Caco-2 (cell line): ENCODE measurements around the gene HES6. TPM values are rescaled to one million over a fixed set of nuclear protein-coding genes. Genes with fewer than 3 reads are reported as not detected.

Source experiments
- BruUV-seq: library from RNA; stranded (reverse); fragments of 400-500 nt; replicated peaks from 2 replicates; lab custom pipeline; 2021; lab: Mats Ljungman, UMichigan
- CTCF ChIA-PET: fragments of 300-600 bp; sonication (Branson Sonifier 250); formaldehyde crosslinking; loops from one replicate; lab custom pipeline; 2022; ENCODE audit warnings: antibody characterized with exemption; lab: Charles Lee
- POLR2A ChIA-PET: fragments of 300-600 bp; sonication (Branson Sonifier 250); formaldehyde crosslinking; loops from one replicate; lab custom pipeline; 2022; ENCODE audit warnings: antibody characterized with exemption; lab: Charles Lee
- DNase-seq, 2 experiments: peaks; one replicate each; pipeline versions ENCODE4 v3.0.0 to v3.0.0-alpha.2; 2020 to 2022
- H3K27me3 ChIP-seq: replicated peaks from 2 replicates; pipeline ENCODE4 v1.6.0; 2011; ENCODE audit warnings: low read length; ENCODE audit not compliant: control insufficient read depth, insufficient read depth
- H3K36me3 ChIP-seq: 2 replicates; pipeline ENCODE4 v1.5.1; 2011; ENCODE audit warnings: low read length; ENCODE audit not compliant: control insufficient read depth, insufficient read depth
- H3K4me1 ChIP-seq: fragments of 250-450 bp; sonication (Bioruptor Pico); 2 replicates; pipeline ENCODE4 v1.5.1; 2020; ENCODE audit warnings: mild to moderate bottlenecking
- H3K4me3 ChIP-seq: 2 replicates; pipeline ENCODE4 v1.5.1; 2011; ENCODE audit warnings: low read depth, mild to moderate bottlenecking, control low read depth, low read length
- H3K9me3 ChIP-seq: fragments of 250-450 bp; sonication (Bioruptor Pico); 2 replicates; pipeline ENCODE4 v1.5.1; 2020; ENCODE audit warnings: mild to moderate bottlenecking, moderate library complexity
- H3K27ac Mint-ChIP-seq: one replicate; pipeline ENCODE4 v1.8.0; 2022; ENCODE audit warnings: mixed read lengths; ENCODE audit not compliant: unreplicated experiment
- H3K27me3 Mint-ChIP-seq: one replicate; pipeline ENCODE4 v1.8.0; 2022; ENCODE audit warnings: mixed read lengths; ENCODE audit not compliant: insufficient read depth, unreplicated experiment
- H3K36me3 Mint-ChIP-seq: one replicate; pipeline ENCODE4 v1.8.0; 2022; ENCODE audit warnings: mild to moderate bottlenecking, mixed read lengths; ENCODE audit not compliant: insufficient read depth, unreplicated experiment
- H3K4me1 Mint-ChIP-seq: one replicate; pipeline ENCODE4 v1.8.0; 2022; ENCODE audit warnings: low read depth, mixed read lengths; ENCODE audit not compliant: unreplicated experiment
- H3K4me3 Mint-ChIP-seq: one replicate; pipeline ENCODE4 v1.8.0; 2022; ENCODE audit warnings: mild to moderate bottlenecking, moderate library complexity, mixed read lengths; ENCODE audit not compliant: unreplicated experiment
- H3K9me3 Mint-ChIP-seq: one replicate; pipeline ENCODE4 v1.8.0; 2022; ENCODE audit warnings: mixed read lengths; ENCODE audit not compliant: unreplicated experiment
- intact Hi-C: fragments of 100-400 bp; cut with micrococcal nuclease; formaldehyde crosslinking; loops from one replicate; pipeline ENCODE4 v1.10.0; 2022; ENCODE audit not compliant: unreplicated experiment
- total RNA-seq: library from RNA; stranded (reverse); gene quantifications from 2 replicates; pipeline ENCODE4 v1.2.3, GENCODE V29; 2022
- TF ChIP-seq, protein P1 (sequence below), 2 experiments: fragments of 200-600 bp in 1 of 2; IDR thresholded peaks; 1 replicate in 1 of 2; 2 replicates in 1 of 2; pipeline versions ENCODE4 v1.5.1 to v1.8.0; 2011 to 2022; ENCODE audit warnings: antibody characterized with exemption in 1 of 2, control low read depth in 1 of 2, inconsistent platforms in 1 of 2, low read depth in 1 of 2, low read length in 1 of 2, mild to moderate bottlenecking in 1 of 2, moderate library complexity in 1 of 2; ENCODE audit not compliant: insufficient read depth in 1 of 2, severe bottlenecking in 1 of 2, unreplicated experiment in 1 of 2

HES6 gene
- total RNA-seq, 1 experiment from 2014 or later, result 22.1 TPM

- POLR2A ChIA-PET, result no interaction called here
- intact Hi-C loops, result no loop called here
Observed at GRCh38 chr2:238250896-238251295, 11.1 kb upstream of the HES6 start.

DNA sequence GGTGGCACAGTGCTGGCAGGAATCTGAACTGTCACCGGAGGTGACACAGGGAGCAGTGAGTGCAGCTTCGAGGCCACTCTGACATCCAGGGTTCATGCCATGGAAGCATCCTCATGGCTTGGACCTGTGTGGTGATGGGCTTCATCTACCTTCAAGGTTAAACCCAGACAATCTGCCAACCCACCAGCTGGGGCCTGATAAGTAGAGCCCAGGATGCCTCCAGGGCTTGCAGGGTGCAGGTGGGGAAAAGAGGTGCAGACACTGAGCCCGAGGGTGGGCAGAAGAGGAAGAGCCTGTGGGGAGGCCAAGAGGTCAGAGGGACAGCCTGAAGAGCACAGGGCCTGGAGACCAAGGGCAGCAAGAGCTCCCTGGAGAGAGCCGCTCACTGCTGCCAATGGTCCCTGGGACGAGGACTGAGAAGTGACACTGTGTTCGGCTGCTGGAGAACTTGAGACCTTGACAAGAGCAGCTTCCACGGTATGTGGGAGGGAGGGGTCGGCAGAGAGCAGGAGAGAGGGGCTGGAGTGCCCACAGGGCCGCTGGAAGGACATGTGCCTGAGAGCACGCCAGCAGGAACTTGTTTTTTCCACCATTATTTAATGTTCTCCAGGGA, 8.1 kb upstream of the HES6 start:
- Histone ChIP-seq H3K9me3 (no peaks in the 10 kb centered on the region), H3K4me3 (no peak overlapping the region), H3K4me1 (no peaks in the 10 kb centered on the region), H3K27me3 (no peaks in the 10 kb centered on the region), H3K36me3 (peaks cover 2% of the 10 kb centered on the region; the same call in 1 of the 2 replicates)
- ChIA-PET CTCF (interaction anchor here (1.1 kb wide), 1 partner anchor 16 kb away, joined by 5 read pairs; no protein-coding TSS in a partner anchor), POLR2A (no interaction called here)
- intact Hi-C loops, result no loop called here
- Mint-ChIP-seq H3K4me1 (no peaks in the 10 kb centered on the region), H3K27ac (no peak overlapping the region), H3K9me3 (no peaks in the 10 kb centered on the region), H3K27me3 (no peaks in the 10 kb centered on the region), H3K36me3 (peaks cover 2% of the 10 kb centered on the region), H3K4me3 (no peak overlapping the region)
- BruUV-seq, result no TSS peak
- TF ChIP-seq, protein P1, sequence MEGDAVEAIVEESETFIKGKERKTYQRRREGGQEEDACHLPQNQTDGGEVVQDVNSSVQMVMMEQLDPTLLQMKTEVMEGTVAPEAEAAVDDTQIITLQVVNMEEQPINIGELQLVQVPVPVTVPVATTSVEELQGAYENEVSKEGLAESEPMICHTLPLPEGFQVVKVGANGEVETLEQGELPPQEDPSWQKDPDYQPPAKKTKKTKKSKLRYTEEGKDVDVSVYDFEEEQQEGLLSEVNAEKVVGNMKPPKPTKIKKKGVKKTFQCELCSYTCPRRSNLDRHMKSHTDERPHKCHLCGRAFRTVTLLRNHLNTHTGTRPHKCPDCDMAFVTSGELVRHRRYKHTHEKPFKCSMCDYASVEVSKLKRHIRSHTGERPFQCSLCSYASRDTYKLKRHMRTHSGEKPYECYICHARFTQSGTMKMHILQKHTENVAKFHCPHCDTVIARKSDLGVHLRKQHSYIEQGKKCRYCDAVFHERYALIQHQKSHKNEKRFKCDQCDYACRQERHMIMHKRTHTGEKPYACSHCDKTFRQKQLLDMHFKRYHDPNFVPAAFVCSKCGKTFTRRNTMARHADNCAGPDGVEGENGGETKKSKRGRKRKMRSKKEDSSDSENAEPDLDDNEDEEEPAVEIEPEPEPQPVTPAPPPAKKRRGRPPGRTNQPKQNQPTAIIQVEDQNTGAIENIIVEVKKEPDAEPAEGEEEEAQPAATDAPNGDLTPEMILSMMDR (IDR thresholded peaks at IDR 0.05; ENCODE audit: insufficient read depth in 1 of 2, low read depth in 1 of 2, low read length in 1 of 2, severe bottlenecking in 1 of 2, unreplicated experiment in 1 of 2), result no peak
- no peak for DNase-seq

More at GRCh38 chr2:238250896-238251295, 11.1 kb upstream of the HES6 start:
- no peaks in the 10 kb centered on the region for H3K27me3 Mint-ChIP-seq
- no peak overlapping the region for H3K4me3 Mint-ChIP-seq
- no peak overlapping the region for H3K4me3 ChIP-seq
- H3K27ac Mint-ChIP-seq, result no peak overlapping the region
- no peaks in the 10 kb centered on the region for H3K4me1 ChIP-seq
- H3K27me3 ChIP-seq, result no peaks in the 10 kb centered on the region
- H3K9me3 ChIP-seq, result no peaks in the 10 kb centered on the region
- no peaks in the 10 kb centered on the region for H3K4me1 Mint-ChIP-seq
- peaks cover 10% of the 10 kb centered on the region for H3K36me3 Mint-ChIP-seq
- H3K36me3 ChIP-seq, result no peaks in the 10 kb centered on the region; the same call in 1 of the 2 replicates
- DNase-seq, result no peak
- CTCF ChIA-PET, result interaction anchor here (0.9 kb wide), 1 partner anchor 13 kb away, joined by 4 read pairs; no protein-coding TSS in a partner anchor
- BruUV-seq, result no TSS peak
- TF ChIP-seq, protein P1 (IDR thresholded peaks at IDR 0.05; ENCODE audit: insufficient read depth in 1 of 2, low read depth in 1 of 2, low read length in 1 of 2, severe bottlenecking in 1 of 2, unreplicated experiment in 1 of 2), result no peak
- H3K9me3 Mint-ChIP-seq, result no peaks in the 10 kb centered on the region

DNA sequence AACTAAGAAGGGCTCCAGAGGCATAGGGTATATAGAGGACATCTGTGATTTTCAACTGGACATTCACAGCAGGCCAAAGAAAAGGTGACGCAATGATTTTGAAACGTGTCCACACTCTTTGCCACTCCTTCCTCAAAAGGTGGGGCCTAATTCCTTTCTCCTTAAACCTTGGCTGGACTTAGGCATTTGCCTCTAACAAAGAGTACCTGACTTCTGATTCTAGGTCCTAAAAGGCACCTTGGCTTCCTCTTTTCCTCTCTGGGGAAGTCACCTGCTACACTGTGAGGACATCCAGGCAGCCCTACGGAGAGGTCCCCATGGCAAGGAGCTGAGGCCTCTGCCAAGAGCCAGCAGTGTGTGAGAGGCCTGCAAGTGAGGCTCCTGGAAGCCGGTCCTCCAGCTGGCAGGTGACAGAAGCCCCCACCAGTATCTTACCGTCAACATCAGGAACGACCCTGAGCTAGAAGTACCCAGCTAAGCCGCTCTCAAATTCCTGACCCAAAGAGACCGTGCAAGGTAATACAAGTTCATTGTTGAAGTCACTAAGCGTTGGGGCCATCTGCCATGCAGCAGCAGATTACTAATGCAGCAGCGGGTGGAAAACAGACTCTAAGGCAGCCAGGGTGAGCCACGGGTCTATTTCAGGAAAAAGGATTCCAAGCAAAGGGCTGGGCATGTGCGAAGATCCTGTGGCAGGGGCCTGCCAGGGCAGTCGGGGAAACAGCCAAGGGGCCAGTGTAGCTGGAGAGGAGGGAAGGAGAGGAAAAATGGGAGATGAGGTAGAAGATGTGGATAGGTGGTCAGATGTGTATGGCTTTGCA, 7.4 kb upstream of the HES6 start:
- Mint-ChIP-seq H3K27me3 (no peaks in the 10 kb centered on the region), H3K27ac (peak overlapping the region; percentile 25), H3K4me3 (no peak overlapping the region), H3K9me3 (no peaks in the 10 kb centered on the region), H3K36me3 (no peaks in the 10 kb centered on the region), H3K4me1 (no peaks in the 10 kb centered on the region)
- no peaks in the 10 kb centered on the region for H3K4me1 ChIP-seq
- no peak overlapping the region for H3K4me3 ChIP-seq
- peaks cover 2% of the 10 kb centered on the region; the same call in 1 of the 2 replicates for H3K36me3 ChIP-seq
- BruUV-seq, result no TSS peak
- ChIA-PET CTCF (interaction anchor here (1.1 kb wide), 1 partner anchor 16 kb away, joined by 5 read pairs; no protein-coding TSS in a partner anchor), POLR2A (no interaction called here)
- H3K27me3 ChIP-seq, result no peaks in the 10 kb centered on the region
- DNase-seq, result no peak
- TF ChIP-seq, protein P1 (IDR thresholded peaks at IDR 0.05; ENCODE audit: insufficient read depth in 1 of 2, low read depth in 1 of 2, low read length in 1 of 2, severe bottlenecking in 1 of 2, unreplicated experiment in 1 of 2), result no peak
- intact Hi-C loops, result no loop called here
- no peaks in the 10 kb centered on the region for H3K9me3 ChIP-seq
